GM12875 (cell line): ENCODE data around the gene COX10.

Experiments used
- H3K4me3 ChIP-seq: one replicate; pipeline ENCODE4 v1.5.1; 2011; ENCODE audit warnings: low read depth, low read length, control low read depth
- TF ChIP-seq, protein P1 (sequence below): IDR thresholded peaks from 2 replicates; pipeline ENCODE4 v1.5.1; 2011; ENCODE audit warnings: low read depth, mild to moderate bottlenecking, control low read depth, inconsistent platforms, low read length, moderate library complexity, borderline replicate concordance; ENCODE audit not compliant: insufficient read depth

COX10 gene

DNA sequence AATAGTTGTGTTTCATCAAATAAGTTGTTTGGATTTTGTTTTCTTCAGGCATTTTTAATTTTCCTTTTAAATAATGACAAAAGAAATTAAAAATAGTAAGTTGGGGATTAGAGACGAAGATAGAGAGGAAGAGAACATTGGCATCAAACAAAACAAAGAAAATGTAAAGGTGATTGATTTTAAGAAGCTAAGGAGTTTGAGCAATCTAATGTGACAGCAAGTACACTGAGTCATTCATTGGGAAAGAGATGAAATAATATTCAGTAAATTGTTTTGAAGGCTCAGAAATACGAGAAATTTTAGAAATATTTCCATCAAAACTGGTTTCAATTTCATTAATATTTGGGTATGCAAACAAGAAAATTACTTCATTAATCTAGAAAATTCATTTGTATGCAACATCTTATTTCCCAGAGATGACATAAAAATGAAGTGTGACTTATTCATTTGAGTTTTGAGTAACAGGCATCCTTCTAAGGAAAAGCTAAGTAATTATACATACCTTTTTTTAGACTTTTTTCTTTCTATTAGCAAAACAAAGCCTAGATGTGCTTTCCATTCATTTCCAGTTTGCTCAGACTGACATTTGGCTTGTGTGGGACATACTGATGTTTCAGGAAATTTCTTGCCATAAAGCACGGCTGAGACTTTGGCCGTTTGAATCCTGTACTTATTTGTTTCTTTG, 66.7 kb downstream of the COX10 start:
- TF ChIP-seq, protein P1, sequence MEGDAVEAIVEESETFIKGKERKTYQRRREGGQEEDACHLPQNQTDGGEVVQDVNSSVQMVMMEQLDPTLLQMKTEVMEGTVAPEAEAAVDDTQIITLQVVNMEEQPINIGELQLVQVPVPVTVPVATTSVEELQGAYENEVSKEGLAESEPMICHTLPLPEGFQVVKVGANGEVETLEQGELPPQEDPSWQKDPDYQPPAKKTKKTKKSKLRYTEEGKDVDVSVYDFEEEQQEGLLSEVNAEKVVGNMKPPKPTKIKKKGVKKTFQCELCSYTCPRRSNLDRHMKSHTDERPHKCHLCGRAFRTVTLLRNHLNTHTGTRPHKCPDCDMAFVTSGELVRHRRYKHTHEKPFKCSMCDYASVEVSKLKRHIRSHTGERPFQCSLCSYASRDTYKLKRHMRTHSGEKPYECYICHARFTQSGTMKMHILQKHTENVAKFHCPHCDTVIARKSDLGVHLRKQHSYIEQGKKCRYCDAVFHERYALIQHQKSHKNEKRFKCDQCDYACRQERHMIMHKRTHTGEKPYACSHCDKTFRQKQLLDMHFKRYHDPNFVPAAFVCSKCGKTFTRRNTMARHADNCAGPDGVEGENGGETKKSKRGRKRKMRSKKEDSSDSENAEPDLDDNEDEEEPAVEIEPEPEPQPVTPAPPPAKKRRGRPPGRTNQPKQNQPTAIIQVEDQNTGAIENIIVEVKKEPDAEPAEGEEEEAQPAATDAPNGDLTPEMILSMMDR, result no peak

DNA sequence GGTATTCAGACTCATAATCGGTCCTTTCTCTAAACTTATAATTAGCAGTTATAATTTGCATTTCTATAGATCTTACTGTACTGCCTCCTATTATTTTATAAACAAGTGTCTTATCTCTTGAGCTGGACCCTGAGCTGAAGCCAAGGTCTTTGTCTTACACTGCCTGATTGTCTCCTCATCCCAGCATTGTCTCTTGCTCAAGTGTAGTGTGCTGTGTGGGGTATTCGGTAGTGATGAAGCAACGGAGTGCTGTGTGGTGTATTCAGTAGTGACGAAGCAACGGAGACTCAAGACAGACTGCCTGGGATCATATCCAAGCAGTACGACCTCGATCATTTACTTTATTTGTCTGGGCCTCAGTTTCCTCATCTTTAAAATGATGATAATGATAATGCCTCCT, 69.3 kb downstream of the COX10 start:
- TF ChIP-seq, protein P1, result no peak
- no peak overlapping the region for H3K4me3 ChIP-seq

More for the DNA sequence above, 66.7 kb downstream of the COX10 start:
- H3K4me3 ChIP-seq, result no peak overlapping the region

- TF ChIP-seq, protein P1, result no peak
- no peak overlapping the region for H3K4me3 ChIP-seq
These were observed 74.4 kb downstream of the COX10 start for GRCh38 chr17:14143688-14144087.

- H3K4me3 ChIP-seq, result no peak overlapping the region
These were observed 75.2 kb downstream of the COX10 start for GRCh38 chr17:14144508-14144907.

DNA sequence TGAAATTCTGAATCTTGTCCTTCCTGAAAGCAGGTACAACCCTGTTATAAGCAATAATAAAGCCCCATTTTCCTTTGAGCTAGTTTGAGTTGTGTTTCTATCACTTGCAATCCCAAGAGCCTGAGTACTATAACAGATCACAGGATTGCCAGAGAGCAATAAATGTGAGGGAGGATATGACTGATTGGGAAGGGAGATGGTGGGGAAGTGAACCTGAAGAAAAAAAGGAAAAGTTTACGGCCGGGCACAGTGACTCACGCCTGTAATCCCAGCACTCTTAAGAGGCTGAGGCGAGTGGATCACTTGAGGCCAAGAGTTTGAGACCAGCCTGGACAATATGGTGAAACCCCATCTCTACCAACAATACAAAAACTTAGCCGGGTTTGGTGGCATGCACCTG, 80.4 kb downstream of the COX10 start:
- no peak overlapping the region for H3K4me3 ChIP-seq
- TF ChIP-seq, protein P1, result no peak

More at GRCh38 chr17:14144508-14144907, 75.2 kb downstream of the COX10 start:
- TF ChIP-seq, protein P1, result no peak

DNA sequence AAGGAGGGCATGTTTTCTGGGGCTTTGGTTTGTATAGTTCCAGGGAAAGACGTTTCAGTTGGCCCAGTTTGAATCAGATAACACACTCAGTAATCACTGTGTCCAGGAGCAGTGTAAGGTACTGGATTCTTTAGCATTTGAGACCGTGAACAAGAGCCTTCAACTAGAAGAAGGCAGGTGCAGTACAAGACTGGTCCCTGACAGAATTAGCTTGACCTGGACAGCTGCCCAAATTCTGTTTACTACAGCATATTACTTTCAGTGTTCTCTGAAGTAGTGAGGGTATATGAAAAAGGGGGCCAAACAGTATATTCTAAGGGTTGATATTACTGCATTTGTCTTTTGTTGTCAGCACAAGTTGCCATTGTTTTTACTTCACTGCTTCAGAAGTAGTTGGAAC, 81.3 kb downstream of the COX10 start:
- no peak overlapping the region for H3K4me3 ChIP-seq
- TF ChIP-seq, protein P1, result no peak

DNA sequence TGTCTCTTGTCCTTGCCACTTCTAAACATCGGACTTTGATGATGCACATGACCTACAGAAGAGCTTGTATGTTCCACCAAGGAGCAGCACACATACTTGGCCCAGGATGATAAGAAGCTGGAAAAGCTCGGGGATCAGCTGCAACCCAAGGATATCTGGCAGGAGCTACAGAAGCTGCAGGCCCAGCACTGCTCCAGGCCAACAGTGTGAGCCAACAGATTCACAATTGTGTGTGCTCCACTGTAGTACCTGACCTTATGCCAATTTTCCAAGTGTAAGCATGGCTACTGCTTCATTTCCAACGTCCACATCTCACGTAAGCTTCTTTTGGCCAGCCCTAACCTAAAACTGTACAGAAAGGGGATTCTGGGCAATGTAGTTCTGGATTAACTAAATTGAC, 83.4 kb downstream of the COX10 start:
- H3K4me3 ChIP-seq, result no peak overlapping the region

More for the DNA sequence above, 83.4 kb downstream of the COX10 start:
- TF ChIP-seq, protein P1, result no peak
